ENCODE measurements around the gene GANC.

- TF ChIP-seq POLR2AphosphoS5 (IDR thresholded peaks at IDR 0.05; ENCODE audit: low read depth, low read length) (no peak), SIN3A (IDR thresholded peaks at IDR 0.05; ENCODE audit: borderline replicate concordance, insufficient read depth, low read length) (no peak), REST (IDR thresholded peaks at IDR 0.05; ENCODE audit: insufficient read depth in 1 of 2, low read depth in 2 of 2, low read length in 2 of 2) (no peak), FOXP2 (optimal IDR thresholded peaks at IDR 0.05; ENCODE audit: borderline replicate concordance, extremely low read depth, extremely low read length, insufficient read depth) (no peak)
Observed at GRCh38 chr15:42270551-42270950, 2.5 kb upstream of the GANC start.
